Measurements from ENCODE around the gene SCNM1. TPM values are rescaled to one million over a fixed set of nuclear protein-coding genes. Genes with fewer than 3 reads are reported as not detected.

The SCNM1 gene, protein sequence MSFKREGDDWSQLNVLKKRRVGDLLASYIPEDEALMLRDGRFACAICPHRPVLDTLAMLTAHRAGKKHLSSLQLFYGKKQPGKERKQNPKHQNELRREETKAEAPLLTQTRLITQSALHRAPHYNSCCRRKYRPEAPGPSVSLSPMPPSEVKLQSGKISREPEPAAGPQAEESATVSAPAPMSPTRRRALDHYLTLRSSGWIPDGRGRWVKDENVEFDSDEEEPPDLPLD
- 10 to 100 TPM; 59.5 to 61.1 TPM for total RNA-seq

DNA sequence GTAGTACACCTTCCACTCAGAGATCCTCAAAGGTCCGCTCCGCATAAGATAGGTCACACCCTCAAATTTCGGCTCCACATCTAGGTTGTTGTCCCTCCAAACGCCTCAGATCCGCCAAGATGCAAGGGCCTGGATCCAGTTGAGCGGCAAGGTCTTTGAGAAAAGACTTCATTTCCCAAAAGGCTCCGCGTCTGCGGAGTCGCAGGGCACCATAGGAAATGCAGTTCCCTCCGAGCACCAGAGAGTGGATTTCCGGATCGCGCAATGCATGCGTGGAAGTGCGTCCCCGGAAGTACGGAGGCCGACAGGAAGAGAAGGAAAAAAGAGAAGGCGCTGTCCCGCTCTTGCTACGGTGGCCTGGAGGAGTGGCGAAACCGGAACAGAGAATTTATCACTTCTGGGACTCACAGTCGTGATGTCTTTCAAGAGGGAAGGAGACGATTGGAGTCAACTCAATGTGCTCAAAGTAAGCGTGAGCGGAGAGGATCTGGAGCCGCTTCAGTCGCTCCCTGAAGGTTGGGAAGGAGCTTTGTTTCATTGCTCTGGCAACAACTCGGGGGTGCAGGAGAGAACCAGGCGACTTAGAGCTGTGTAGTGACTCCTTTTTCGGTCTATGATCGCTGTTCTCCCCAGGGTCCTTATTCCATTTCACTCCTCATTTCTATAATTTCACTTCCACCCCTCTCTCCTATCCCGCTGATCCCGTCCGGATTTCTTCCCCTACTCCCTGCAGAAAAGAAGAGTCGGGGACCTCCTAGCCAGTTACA is at the start of gene SCNM1, which contains the start of gene LYSMD1:
Gene SCNM1, plus strand, starts transcription at position 407 of the 767 bp plus-strand sequence. Its CDS starts 9 bp downstream, at position 416.
Gene LYSMD1, minus strand, starts transcription at position 165 of the 767 bp plus-strand sequence. CDS start 644 bp downstream, outside the sequence.

DNA sequence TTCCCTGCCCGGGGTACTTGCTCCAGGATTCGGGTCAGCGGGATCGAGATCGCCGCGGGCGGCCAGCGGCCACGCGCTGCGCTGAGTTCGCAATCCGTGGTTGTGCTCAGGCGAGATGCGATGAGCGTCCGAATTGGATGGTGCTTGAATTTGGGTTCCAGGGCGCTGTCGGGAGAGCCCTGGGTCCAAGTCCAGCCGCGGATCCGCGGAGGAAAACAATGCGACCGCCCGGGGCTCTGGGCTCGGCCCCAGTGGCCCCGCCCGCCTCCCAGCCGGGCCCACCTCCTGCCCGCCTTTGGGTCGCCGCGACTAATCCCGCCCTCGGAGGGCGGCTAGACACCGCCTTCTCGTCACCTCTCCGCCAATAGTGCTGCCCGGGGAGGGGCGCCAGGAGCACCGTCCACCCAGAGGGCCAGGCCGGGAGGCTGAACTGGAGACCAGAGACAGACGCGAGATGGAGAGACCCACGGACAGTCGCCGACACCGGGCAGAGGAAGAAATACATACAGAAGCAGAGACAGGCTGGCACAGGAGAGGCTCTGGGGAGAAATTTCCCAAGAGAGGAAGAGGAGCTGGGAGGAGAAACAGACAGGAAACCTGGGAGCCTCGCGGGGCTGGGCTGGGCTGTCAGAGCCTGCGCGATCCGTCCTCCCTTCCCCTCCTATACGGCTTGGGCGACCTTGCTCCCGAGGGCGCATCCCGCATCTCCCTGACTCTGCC is 19.4 kb upstream of the SCNM1 start, which contains the start of gene SEMA6C:
Gene SEMA6C, minus strand, starts transcription at position 220 of the 720 bp plus-strand sequence. CDS start 4,010 bp downstream, outside the sequence.

DNA sequence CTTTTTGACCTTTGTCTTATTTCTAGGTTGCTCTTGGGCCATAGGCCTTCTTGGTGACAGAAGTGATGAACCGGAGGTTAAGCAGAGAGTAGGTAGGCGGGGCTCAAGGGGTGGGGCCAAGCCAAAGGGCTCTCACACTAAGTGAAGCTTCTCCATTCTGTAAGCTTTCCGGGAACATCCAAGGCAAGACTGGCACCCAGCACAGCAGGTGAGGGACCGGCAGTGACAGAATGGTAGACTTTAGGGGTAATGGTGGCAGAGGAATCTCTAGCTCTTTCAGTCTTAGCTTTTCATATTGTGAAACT is 9.5 kb upstream of the SCNM1 start, which contains the start of gene TNFAIP8L2:
Gene TNFAIP8L2, plus strand, starts transcription at position 135 of the 305 bp plus-strand sequence. CDS start 2,049 bp downstream, outside the sequence.

DNA sequence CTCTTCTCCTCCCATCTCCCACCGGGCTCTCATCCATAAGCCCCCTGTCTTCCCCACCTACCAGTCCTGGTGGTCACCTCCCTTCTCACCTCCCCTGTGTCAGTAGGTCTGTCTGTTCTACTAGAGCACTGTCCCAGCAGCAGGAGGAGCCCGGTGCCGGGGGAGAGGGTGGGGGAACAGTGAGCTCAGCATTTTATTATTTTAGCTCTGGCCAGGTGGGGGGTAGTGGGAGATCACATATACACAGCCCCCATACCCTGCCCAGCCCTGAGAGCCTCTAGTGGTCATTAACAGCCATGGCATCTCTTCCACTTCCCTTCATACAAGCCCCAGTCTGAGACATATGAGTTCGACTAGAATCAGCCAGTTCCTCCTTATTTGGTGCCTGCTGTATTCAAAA is 9.9 kb downstream of the SCNM1 start, which contains the start of gene TMOD4:
Gene TMOD4, minus strand, starts transcription at position 119 of the 400 bp plus-strand sequence. CDS start 1,106 bp downstream, outside the sequence.

DNA sequence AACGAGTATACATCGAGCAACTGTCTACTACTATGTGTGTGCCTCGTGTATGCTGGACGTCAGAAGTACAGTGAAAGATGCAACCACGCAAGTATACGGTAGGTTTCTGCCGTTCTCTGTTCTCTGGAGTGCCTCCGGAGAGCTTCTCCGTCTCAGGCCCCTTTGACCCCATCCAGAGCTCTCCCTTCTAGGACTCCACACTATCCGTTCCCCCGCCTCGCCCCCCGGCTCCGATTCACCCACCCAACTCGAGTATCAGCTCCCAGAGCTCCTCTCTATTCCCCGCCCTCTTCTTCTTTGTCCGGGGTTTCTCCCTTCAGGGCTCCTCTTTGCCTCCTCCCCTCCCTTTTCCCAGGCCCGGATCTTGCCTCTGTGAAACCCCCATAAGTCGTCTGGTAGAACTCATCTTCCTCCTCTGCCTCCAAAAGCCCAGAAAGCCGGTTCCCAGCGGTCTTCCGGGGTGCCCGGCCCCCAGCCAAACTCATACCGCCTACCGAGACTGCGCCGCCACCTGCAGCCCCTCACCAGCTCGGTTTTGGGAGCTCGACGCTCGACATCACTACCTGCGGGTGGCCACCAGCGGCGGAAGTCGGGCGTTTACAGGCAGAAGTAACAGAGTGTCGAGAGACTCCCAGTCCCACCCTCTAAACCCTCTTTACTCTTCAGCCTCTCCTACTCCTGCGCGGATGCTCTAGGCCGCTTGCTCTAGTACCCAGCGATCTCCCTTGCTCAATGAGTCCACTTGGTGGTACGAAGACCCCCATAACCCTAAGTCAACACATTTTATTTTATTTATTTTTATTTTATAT is 23.9 kb downstream of the SCNM1 start, which contains the start of gene VPS72:
Gene VPS72, minus strand, starts transcription at position 561 of the 809 bp plus-strand sequence. Its CDS starts 76 bp downstream, at position 485.

DNA sequence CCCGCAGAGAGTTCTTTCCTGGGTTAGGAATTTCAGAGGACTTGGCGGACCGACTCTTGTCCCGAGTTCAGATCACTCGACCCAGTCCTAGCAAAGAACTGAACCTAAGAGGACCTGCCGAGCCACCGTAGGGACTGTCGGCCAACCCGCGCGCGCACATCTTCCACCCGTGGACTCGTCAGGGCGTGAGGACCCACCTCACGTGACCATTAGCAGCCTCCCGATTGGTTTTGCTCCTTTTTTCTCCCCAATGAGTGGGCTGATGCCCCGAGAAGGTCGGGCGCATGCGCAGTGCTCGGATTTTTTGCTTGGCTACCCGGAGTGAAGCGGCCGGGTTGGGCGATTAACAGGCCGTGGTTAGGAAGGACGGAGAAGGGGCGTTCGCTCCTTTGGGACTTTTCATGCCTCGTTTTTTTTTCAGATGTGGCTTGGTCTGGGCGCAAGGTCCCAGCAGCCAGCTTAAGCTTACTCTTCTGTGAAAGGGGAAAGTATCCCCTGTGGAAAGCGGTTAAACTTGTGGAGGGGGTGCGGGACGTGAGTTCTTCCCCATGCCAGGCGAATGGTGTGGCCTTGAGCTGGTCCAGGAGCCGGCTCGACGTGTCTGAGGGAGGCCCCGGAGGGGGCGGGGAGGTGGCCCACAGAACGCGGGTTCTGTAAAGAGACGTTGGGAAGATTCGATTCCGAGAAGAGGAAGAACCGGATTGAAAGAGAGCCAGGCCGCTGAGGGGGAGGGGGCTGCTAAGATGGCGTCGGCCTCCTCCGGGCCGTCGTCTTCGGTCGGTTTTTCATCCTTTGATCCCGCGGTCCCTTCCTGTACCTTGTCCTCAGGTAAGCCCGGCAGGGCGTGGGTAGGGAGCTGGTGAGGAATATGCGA is 32.5 kb downstream of the SCNM1 start, which contains the start of gene PIP5K1A:
Gene PIP5K1A, plus strand, starts transcription at position 299 of the 874 bp plus-strand sequence. Its CDS starts 445 bp downstream, at position 744.

Other genes starting within 250 kb of the SCNM1 start
- gene SETDB1, start 239.8 kb upstream of the SCNM1 start, total RNA-seq = 10 to 100 TPM; 53.5 to 59.7 TPM
- 100 to 1,000 TPM; 152 to 153 TPM for gene CERS2, start 191.3 kb upstream of the SCNM1 start, total RNA-seq
- not detected for gene ANXA9, start 183.9 kb upstream of the SCNM1 start, total RNA-seq
- gene MINDY1, start 159.2 kb upstream of the SCNM1 start, total RNA-seq = 10 to 100 TPM; 37.4 to 37.7 TPM
- gene PRUNE1, start 157.7 kb upstream of the SCNM1 start, total RNA-seq = 10 to 100 TPM; 18.5 to 20.5 TPM
- gene BNIPL, start 129.6 kb upstream of the SCNM1 start, total RNA-seq = 1 to 10 TPM; 1.0 to 1.1 TPM
- gene C1orf56, start 118.4 kb upstream of the SCNM1 start, total RNA-seq = 1 to 10 TPM; 1.2 to 1.4 TPM
- gene CDC42SE1, start 106.5 kb upstream of the SCNM1 start, total RNA-seq = 100 to 1,000 TPM; 362 to 368 TPM
- gene MLLT11, start 105.7 kb upstream of the SCNM1 start, total RNA-seq = 1 to 10 TPM; 4.0 to 4.1 TPM
- gene GABPB2, start 95.4 kb upstream of the SCNM1 start, total RNA-seq = 10 to 100 TPM; 27.7 to 30.6 TPM
- gene SEMA6C, start 19.5 kb upstream of the SCNM1 start, total RNA-seq = 1 to 10 TPM; 3.6 to 3.8 TPM
- gene TNFAIP8L2, start 9.5 kb upstream of the SCNM1 start, total RNA-seq = 10 to 100 TPM; 41.8 to 42.4 TPM
- gene LYSMD1, start 242 bp upstream of the SCNM1 start, total RNA-seq = 1 to 10 TPM; 2.7 to 3.1 TPM
- gene TMOD4, start 9.8 kb downstream of the SCNM1 start, total RNA-seq = 1 to 10 TPM; 3.2 to 4.4 TPM
- 10 to 100 TPM; 74.6 to 77.0 TPM for gene VPS72, start 24.1 kb downstream of the SCNM1 start, total RNA-seq
- 10 to 100 TPM; 57.7 to 59.3 TPM for gene PIP5K1A, start 32.4 kb downstream of the SCNM1 start, total RNA-seq
- gene PSMD4, start 88.6 kb downstream of the SCNM1 start, total RNA-seq = 100 to 1,000 TPM; 163 to 173 TPM
- gene ZNF687, start 116.2 kb downstream of the SCNM1 start, total RNA-seq = 10 to 100 TPM; 27.7 to 27.9 TPM
- 10 to 100 TPM; 65.2 to 65.6 TPM for gene PI4KB, start 161.3 kb downstream of the SCNM1 start, total RNA-seq
- 10 to 100 TPM; 66.6 to 69.5 TPM for gene RFX5, start 181.1 kb downstream of the SCNM1 start, total RNA-seq
- not detected for gene SELENBP1, start 206.6 kb downstream of the SCNM1 start, total RNA-seq
- gene PSMB4, start 233.4 kb downstream of the SCNM1 start, total RNA-seq = 100 to 1,000 TPM; 277 to 279 TPM